ENCODE measurements around the gene P2RY6.
"Not testable (repeated sequence)": the region's sequence is repeated elsewhere in the genome, so short reads cannot be mapped to it uniquely, and the experiment has no call there.

The P2RY6 gene

GRCh38 chr11:73262851-73263495, 9.2 kb upstream of the P2RY6 start:
- no peak for DNase-seq

- no peak for DNase-seq
Measured at GRCh38 chr11:73263640-73264039, 8.5 kb upstream of the P2RY6 start.

GRCh38 chr11:73265278-73265810, 6.8 kb upstream of the P2RY6 start:
- no peak for DNase-seq

GRCh38 chr11:73265853-73266645, 6.1 kb upstream of the P2RY6 start:
- DNase-seq, result no peak

GRCh38 chr11:73266646-73267020, 5.5 kb upstream of the P2RY6 start:
- no peak for DNase-seq

- DNase-seq, result no peak
Measured at GRCh38 chr11:73267122-73267846, 4.9 kb upstream of the P2RY6 start.

- no peak for DNase-seq
Measured at GRCh38 chr11:73267906-73268540, 4.1 kb upstream of the P2RY6 start.

GRCh38 chr11:73268671-73269271, 3.4 kb upstream of the P2RY6 start:
- no peak for DNase-seq

- DNase-seq, result peak; percentile 39
Measured at GRCh38 chr11:73269459-73270015, 2.6 kb upstream of the P2RY6 start.

GRCh38 chr11:73270016-73270854, 1.9 kb upstream of the P2RY6 start:
- peak; percentile 69 for DNase-seq

GRCh38 chr11:73270855-73271477, 1.2 kb upstream of the P2RY6 start:
- peak; percentile 38 for DNase-seq

GRCh38 chr11:73271478-73271865, 666 bp upstream of the P2RY6 start:
- DNase-seq, result peak; percentile 70

- no peak for DNase-seq
Measured at GRCh38 chr11:73272680-73273038, 521 bp downstream of the P2RY6 start.

GRCh38 chr11:73273222-73273895, 1.2 kb downstream of the P2RY6 start:
- peak; percentile 28 for DNase-seq

- not testable (repeated sequence) for DNase-seq
Measured at GRCh38 chr11:73274191-73274590, 2.1 kb downstream of the P2RY6 start.

- no peak for DNase-seq
Measured at GRCh38 chr11:73274722-73275380, 2.7 kb downstream of the P2RY6 start.

- DNase-seq, result no peak
Measured at GRCh38 chr11:73275381-73275750, 3.2 kb downstream of the P2RY6 start.

GRCh38 chr11:73277467-73277866, 5.3 kb downstream of the P2RY6 start:
- no peak for DNase-seq

- DNase-seq, result peak; percentile 42
Measured at GRCh38 chr11:73280626-73281025, 8.5 kb downstream of the P2RY6 start.

- DNase-seq, result no peak
Measured at GRCh38 chr11:73281201-73281741, 9.1 kb downstream of the P2RY6 start.

All from RPMI8226 (cell line).